Tibial nerve (tissue), 4 donors: ENCODE results near the gene ZNF813. TPM values are rescaled to one million over a fixed set of nuclear protein-coding genes. Genes with fewer than 3 reads are reported as not detected.
"Not testable (repeated sequence)": the region's sequence is repeated elsewhere in the genome, so short reads cannot be mapped to it uniquely, and the experiment has no call there.

Experiments
- DNase-seq, 2 donors: peaks; one replicate each; pipeline ENCODE4 v3.0.0-alpha.2; 2019; ENCODE audit warnings: low spot score in 2 of 2
- H3K27ac ChIP-seq, 4 donors: fragments of 200-600 bp; sonication (generic) in 3 of 4; one replicate each; pipeline ENCODE4 v1.5.1; 2017 to 2019; ENCODE audit warnings: mild to moderate bottlenecking in 1 of 4
- H3K27me3 ChIP-seq, 2 donors: fragments of 200-600 bp; sonication (generic) in 1 of 2; one replicate each; pipeline versions ENCODE4 v1.5.1 to v1.6.0; 2017 to 2019
- H3K36me3 ChIP-seq, 3 donors: fragments of 200-600 bp; sonication (generic); one replicate each; pipeline ENCODE4 v1.5.1; 2018 to 2019
- H3K4me1 ChIP-seq, 4 donors: fragments of 200-600 bp; sonication (generic) in 3 of 4; one replicate each; pipeline ENCODE4 v1.5.1; 2017 to 2019
- H3K4me3 ChIP-seq, 4 donors: fragments of 200-600 bp; sonication (generic) in 3 of 4; one replicate each; pipeline ENCODE4 v1.5.1; 2017 to 2019; ENCODE audit warnings: mild to moderate bottlenecking in 1 of 4, moderate library complexity in 1 of 4
- H3K9me3 ChIP-seq, 4 donors: fragments of 200-600 bp; sonication (generic) in 3 of 4; one replicate each; pipeline ENCODE4 v1.5.1; 2017 to 2019
- CTCF ChIP-seq, 5 experiments: fragments of 200-600 bp in 3 of 5; fragments of 450-650 bp in 2 of 5; sonication (generic) in 3 of 5; IDR thresholded peaks; one replicate each; pipeline ENCODE4 v1.5.1; 2016 to 2019; ENCODE audit warnings: antibody characterized with exemption in 5 of 5, mild to moderate bottlenecking in 3 of 5, moderate library complexity in 2 of 5
- EP300 ChIP-seq, 2 donors: sonication (generic); formaldehyde crosslinking; IDR thresholded peaks; one replicate each; pipeline ENCODE4 v1.6.1; 2017; ENCODE audit warnings: antibody characterized with exemption in 2 of 2, mild to moderate bottlenecking in 1 of 2
- POLR2A ChIP-seq, 2 donors: fragments of 450-650 bp; IDR thresholded peaks; one replicate each; pipeline ENCODE4 v1.6.1; 2017; ENCODE audit warnings: antibody characterized with exemption in 2 of 2, mild to moderate bottlenecking in 2 of 2, moderate library complexity in 2 of 2
- WGBS, 2 donors: methylation state at CpG; one replicate each; pipeline ENCODE4 v1.1.5; 2018; 5-methylcytosine and 5-hydroxymethylcytosine counted together
- total RNA-seq, 4 donors: library from RNA; depleted of rRNA; stranded (reverse); fragments of >200 nt; gene quantifications; one replicate each; pipeline ENCODE4 v1.1.0, GENCODE V29; 2016

Gene ZNF813
- total RNA-seq, 4 donors from 2014 or later, result 2.5 to 4.9 (median 3.8) TPM

- not testable (repeated sequence) for H3K4me3 ChIP-seq, H3K27ac ChIP-seq, H3K27me3 ChIP-seq, DNase-seq, H3K4me1 ChIP-seq
- Histone ChIP-seq H3K9me3 (peaks cover 0 to 94% (median 18%) of the 10 kb centered on the region in 4 donors), H3K36me3 (peaks cover 0 to 99% (median 13%) of the 10 kb centered on the region in 3 donors)
- WGBS, 2 donors, result 86 to 100% methylated on average over 2 of the region's 2 CpGs
These were observed 16.2 kb downstream of the ZNF813 start for GRCh38 chr19:53483751-53484150.

DNA sequence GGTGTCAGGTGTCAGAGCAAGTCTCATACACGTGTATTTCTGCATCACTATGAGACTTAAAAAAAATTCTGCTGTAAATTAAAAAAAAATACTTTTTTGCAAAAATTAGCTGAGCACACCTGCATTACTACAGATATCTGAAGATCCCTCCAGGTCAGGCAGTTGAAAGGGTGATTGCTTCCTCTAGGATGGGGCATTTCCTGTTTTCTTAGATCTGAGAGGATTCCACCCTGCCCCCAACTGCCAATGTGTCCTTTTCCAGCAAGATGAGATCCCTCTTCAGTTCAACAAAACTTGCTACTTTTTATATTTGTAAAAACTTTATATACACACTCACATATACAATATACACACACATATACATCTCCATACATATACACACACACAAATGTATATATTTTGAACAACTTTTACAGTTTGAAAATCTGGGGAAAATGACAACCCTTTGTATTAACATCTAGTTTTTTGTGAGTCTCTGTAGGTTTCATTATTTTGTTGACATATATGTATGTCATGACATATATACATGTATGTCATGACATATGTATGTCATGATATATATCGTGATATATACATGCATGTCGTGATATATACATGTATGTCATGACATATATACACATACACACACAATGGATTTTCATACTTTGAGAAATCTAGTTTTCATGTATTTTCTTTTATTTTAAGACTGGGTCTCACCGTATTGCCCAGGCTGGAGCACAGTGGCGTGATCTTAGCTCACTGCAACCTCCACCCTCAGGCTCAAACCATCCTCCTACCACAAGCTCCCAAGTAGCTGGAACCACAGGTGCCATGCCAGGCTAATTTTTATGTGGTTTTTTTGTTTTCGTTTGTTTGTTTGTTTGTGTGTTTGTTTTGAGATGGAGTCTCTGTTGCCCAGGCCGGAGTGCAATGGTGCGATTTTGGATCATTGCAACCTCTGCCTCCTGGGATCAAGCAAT, 17.8 kb downstream of the ZNF813 start:
- Histone ChIP-seq H3K27ac (no peak overlapping the region), H3K27me3 (no peaks in the 10 kb centered on the region), H3K36me3 (peaks cover 0 to 99% (median 27%) of the 10 kb centered on the region in 3 donors), H3K9me3 (peaks cover 0 to 93% (median 21%) of the 10 kb centered on the region in 4 donors), H3K4me3 (no peak overlapping the region), H3K4me1 (no peaks in the 10 kb centered on the region)
- WGBS, 2 donors, result 74 to 84% methylated on average over 8 of the region's 8 CpGs
- no peak for DNase-seq
- TF ChIP-seq CTCF (IDR thresholded peaks at IDR 0.05), result no peak
- TF ChIP-seq POLR2A (IDR thresholded peaks at IDR 0.05), result no peak
- TF ChIP-seq EP300 (IDR thresholded peaks at IDR 0.05), result no peak

DNA sequence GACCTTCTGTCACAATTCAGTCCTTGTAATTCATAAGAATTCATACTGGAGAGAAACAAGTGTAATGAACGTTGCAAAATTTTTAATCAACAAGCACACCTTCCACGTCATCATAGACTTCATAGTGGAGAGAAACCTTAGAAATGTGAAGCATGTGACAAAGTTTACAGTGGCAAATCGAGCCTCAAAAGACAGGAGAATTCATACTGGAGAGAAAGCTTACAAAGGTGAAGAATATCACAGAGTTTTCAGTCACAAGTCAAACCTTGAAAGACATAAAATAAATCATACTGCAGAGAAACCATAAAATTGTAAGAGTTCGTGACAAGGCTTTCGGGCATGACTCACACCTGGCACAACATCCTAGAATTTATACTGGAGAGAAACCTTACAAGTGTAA, 24.6 kb downstream of the ZNF813 start:
- WGBS, 2 donors, result 94 to 97% methylated on average over 5 of the region's 5 CpGs
- TF ChIP-seq EP300 (IDR thresholded peaks at IDR 0.05), result no peak
- no peak for TF ChIP-seq CTCF (IDR thresholded peaks at IDR 0.05)
- TF ChIP-seq POLR2A (IDR thresholded peaks at IDR 0.05), result no peak
- Histone ChIP-seq H3K9me3 (peaks cover 0 to 95% (median 30%) of the 10 kb centered on the region in 4 donors), H3K27ac (no peak overlapping the region), H3K4me1 (no peaks in the 10 kb centered on the region), H3K36me3 (peaks cover 0 to 84% (median 27%) of the 10 kb centered on the region in 3 donors), H3K4me3 (no peak overlapping the region), H3K27me3 (no peaks in the 10 kb centered on the region)
- no peak for DNase-seq

DNA sequence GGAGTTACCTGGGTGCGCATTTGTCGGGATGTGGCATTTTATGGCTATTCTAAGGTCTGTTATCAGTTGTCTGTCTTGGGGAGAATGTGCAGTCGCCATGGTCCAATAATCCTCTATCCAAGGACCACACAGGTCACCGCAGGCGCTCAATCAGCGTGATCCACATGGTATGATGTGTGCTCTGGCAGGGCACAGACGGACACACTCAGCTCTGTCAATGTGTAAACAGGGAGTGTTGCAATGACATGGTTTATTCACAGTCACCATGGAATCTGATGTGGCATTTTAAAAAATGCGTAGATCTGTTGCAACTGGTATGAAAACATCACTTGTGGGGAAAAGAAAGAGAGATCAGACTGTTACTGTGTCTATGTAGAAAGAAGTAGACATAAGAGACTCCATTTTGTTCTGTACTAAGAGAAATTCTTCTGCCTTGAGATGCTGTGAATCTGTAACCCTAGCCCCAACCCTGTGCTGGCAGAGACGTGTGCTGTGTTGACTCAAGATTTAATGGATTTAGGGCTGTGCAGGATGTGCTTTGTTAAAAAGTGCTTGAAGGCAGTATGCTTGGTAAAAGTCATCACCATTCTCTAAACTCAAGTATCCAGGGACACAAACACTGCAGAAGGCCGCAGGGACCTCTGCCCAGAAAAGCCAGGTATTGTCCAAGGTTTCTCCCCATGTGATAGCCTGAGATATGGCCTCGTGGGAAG, 29.9 kb downstream of the ZNF813 start:
- H3K27me3 ChIP-seq, H3K4me3 ChIP-seq, H3K4me1 ChIP-seq, H3K27ac ChIP-seq, DNase-seq: not testable (repeated sequence)
- Histone ChIP-seq H3K36me3 (peaks cover 0 to 31% (median 0%) of the 10 kb centered on the region in 3 donors), H3K9me3 (peaks cover 0 to 60% (median 13%) of the 10 kb centered on the region in 4 donors)
- 37 to 42% methylated on average over 11 of the region's 11 CpGs for WGBS, 2 donors

- not testable (repeated sequence) for H3K27ac ChIP-seq, DNase-seq, H3K4me3 ChIP-seq, H3K4me1 ChIP-seq, H3K27me3 ChIP-seq
- Histone ChIP-seq H3K9me3 (peaks cover 0 to 55% (median 12%) of the 10 kb centered on the region in 4 donors), H3K36me3 (peaks cover 0 to 26% (median 0%) of the 10 kb centered on the region in 3 donors)
- WGBS, 2 donors, result 59% methylated on average over 4 of the region's 4 CpGs
These were observed 30.5 kb downstream of the ZNF813 start for GRCh38 chr19:53498024-53498395.

- H3K27me3 ChIP-seq, H3K27ac ChIP-seq, H3K36me3 ChIP-seq, H3K4me1 ChIP-seq, H3K9me3 ChIP-seq, DNase-seq, H3K4me3 ChIP-seq: not testable (repeated sequence)
- WGBS, 2 donors, result 35 to 37% methylated on average over 7 of the region's 7 CpGs
These were observed 35.6 kb downstream of the ZNF813 start for GRCh38 chr19:53503151-53503550.

DNA sequence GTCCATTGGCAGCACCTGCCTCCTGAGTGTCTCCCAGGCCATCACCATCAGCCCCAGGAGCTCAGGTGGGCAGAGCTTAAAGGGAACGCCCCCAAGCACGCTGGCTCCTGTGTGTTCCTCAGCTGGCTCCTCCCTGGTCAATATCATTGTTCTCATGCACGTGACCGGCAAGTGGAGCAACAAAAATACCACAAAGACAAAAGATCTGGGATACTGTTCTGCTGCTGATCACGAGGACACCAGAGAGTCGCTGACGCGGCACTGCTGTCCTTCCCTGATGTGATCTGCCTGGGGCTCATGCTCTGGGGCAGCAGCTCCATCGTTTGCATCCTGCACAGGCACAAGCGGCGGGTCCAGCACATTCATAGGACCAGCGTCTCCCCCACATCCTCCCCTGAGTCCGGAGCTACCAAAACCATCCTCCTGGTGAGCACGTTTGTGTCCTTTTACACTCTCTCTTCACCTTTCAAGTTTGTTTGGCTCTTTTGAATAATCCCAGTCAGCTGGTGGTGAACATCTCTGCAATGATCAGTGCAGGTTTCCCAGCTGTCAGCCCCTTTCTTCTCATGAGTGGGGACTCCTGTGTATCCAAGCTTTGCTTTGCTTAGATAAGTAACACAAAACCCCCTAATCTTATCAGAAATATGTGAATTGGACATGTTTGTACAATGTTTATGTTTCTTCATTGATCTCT, 36.3 kb downstream of the ZNF813 start:
- WGBS, 2 donors, result 0% methylated on average over 1 to 5 of the region's 14 CpGs
- H3K4me1 ChIP-seq, H3K27ac ChIP-seq, DNase-seq, H3K27me3 ChIP-seq, H3K36me3 ChIP-seq, H3K9me3 ChIP-seq: not testable (repeated sequence)
- H3K4me3 ChIP-seq, result peak overlapping the region in 1 of 4 donors; percentile 18

DNA sequence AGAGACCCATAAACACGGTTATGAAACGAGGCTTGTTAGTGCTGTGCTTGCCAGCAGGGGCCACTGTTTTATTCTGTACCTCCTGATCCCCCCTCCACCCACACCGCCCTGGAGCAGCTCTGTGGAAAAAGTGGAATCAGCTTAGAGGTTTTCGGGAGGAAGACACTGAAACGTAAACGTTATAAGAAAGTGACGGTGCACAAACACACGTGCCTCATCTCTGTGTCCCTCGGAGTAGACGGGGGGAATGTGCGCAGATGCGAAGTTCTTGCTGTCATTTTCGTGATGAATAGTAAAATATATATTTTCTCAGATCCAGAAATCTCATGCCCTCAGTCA, 36.8 kb downstream of the ZNF813 start:
- DNase-seq, H3K27me3 ChIP-seq, H3K4me1 ChIP-seq, H3K36me3 ChIP-seq, H3K9me3 ChIP-seq: not testable (repeated sequence)
- 9 to 14% methylated on average over 11 to 13 of the region's 13 CpGs for WGBS, 2 donors
- peak overlapping the region in 1 of 4 donors; percentile 18 for H3K4me3 ChIP-seq
- peak overlapping the region in 1 of 4 donors; percentile 18 for H3K27ac ChIP-seq
